Cardiac fibroblast (primary cell): ENCODE measurements around the gene ATP10A.

Experiments used
- DNase-seq, 2 donors: peaks; one replicate each; pipeline versions ENCODE4 v3.0.0 to v3.0.0-alpha.2; 2010; ENCODE audit warnings: low read depth in 2 of 2
- H3K4me3 ChIP-seq, 2 donors: replicated peaks in 1 of 2; 1 replicate in 1 of 2; 2 replicates in 1 of 2; pipeline ENCODE4 v1.5.1; 2011; ENCODE audit warnings: low read depth in 2 of 2, low read length in 2 of 2, mild to moderate bottlenecking in 2 of 2, moderate library complexity in 1 of 2
- TF ChIP-seq, protein P1 (sequence below): IDR thresholded peaks from one replicate; pipeline ENCODE4 v1.5.1; 2011; ENCODE audit warnings: low read depth, mild to moderate bottlenecking, low read length, inconsistent platforms

Gene ATP10A

DNA sequence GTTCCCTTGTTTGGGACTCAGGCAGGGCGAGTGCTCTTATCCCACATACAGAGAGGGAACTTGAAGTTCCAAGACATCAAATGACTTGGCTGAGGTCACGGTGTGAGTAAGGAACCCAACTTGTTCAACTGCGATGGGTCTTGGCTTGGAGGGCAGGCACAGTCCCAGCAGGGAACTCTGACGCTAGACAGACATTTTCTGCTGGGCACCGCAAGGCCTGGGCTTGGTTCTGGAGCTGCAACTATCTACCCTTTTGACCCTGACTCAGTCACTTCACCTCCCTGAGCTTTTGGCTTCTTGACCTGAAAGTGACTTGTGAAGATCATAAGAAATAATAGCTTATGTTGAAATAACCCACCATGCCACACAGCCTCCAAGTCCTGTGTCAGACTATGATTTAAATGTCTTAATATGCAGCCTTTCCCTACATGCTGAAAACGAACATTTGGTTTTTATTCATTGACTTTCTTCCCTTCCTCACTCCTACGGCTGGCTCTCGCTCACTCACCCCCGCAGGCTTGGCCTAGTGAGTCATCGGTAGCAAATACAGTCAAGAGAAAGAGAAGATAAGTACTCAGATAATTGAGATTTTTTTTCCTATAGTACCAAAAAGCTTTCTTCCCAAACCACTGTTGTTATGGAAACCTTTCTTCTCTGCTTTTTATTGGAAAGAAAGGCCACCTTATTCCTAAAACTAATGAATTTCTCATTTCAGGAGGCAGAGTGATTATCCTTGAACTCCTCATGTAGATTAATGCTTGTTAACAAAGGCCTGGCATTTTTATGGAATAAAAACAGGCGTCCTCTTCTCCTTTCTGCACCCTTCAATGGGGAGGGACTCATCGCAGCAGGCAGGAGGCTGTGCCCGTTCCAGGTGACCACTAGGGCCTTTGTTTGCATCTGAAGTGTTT, 178.4 kb downstream of the ATP10A start:
- TF ChIP-seq, protein P1, sequence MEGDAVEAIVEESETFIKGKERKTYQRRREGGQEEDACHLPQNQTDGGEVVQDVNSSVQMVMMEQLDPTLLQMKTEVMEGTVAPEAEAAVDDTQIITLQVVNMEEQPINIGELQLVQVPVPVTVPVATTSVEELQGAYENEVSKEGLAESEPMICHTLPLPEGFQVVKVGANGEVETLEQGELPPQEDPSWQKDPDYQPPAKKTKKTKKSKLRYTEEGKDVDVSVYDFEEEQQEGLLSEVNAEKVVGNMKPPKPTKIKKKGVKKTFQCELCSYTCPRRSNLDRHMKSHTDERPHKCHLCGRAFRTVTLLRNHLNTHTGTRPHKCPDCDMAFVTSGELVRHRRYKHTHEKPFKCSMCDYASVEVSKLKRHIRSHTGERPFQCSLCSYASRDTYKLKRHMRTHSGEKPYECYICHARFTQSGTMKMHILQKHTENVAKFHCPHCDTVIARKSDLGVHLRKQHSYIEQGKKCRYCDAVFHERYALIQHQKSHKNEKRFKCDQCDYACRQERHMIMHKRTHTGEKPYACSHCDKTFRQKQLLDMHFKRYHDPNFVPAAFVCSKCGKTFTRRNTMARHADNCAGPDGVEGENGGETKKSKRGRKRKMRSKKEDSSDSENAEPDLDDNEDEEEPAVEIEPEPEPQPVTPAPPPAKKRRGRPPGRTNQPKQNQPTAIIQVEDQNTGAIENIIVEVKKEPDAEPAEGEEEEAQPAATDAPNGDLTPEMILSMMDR: no peak
- no peak overlapping the region for H3K4me3 ChIP-seq
- DNase-seq: peak; percentile 67 to 80

DNA sequence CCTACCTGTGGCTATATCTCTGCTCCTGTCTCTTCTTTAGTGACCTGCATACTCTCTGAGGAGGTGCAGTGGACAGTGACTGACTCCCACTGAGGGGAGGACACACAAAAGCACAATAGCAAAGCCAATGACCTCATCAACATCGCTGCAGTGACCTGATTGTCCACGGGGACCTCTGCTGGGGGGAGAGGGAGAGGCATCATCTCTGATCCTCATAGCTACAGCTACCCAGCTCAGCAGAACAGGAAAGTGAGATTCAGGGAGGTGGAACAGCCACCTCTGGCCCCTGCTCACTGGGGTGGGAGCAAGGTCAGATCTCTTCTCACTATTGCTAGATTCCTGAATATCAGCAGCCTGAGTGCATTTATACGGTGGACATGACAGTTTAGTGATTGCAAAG, 179.2 kb downstream of the ATP10A start:
- DNase-seq: no peak
- TF ChIP-seq, protein P1: no peak
- H3K4me3 ChIP-seq: no peak overlapping the region

DNA sequence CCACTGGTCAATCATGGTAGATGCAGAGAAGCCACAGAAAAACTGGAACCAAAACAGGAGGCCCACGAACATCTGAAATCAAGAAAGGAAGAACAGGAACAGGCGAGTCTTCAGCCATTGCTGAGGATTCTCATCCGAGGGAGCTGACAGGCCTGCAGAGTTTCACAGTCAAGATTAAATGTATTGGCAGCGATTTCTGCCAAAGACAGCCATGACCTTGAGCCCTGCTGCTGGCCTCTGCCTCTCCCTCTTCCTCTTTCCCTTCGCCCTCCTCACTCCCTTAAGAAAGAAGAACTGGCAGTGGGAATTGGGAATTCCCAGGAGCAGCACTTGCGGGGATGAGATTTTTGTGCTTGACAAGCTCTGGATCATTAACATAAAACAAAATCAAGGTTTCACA, 179.7 kb downstream of the ATP10A start:
- no peak for DNase-seq
- TF ChIP-seq, protein P1: no peak
- no peak overlapping the region for H3K4me3 ChIP-seq

DNA sequence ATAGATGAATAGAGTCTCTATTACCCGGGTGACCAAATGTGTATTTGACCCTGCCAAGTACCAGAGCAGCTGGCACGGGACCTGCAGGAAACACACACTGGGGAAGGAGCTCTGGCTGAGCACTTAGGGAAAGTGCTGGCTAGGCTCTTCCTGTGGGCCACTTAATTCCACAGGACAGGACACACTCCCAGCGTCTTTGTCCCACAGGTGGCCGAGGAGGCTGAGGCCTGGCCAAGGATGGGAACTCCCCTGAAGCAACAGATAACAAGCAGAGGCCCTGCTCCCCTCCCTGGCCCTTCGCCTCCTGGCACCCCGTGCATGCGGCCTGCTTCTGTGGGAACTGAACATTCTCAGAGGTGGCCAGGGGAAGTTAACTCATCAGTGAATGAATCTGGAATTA, 180.8 kb downstream of the ATP10A start:
- no peak for DNase-seq
- TF ChIP-seq, protein P1: no peak
- no peak overlapping the region for H3K4me3 ChIP-seq

DNA sequence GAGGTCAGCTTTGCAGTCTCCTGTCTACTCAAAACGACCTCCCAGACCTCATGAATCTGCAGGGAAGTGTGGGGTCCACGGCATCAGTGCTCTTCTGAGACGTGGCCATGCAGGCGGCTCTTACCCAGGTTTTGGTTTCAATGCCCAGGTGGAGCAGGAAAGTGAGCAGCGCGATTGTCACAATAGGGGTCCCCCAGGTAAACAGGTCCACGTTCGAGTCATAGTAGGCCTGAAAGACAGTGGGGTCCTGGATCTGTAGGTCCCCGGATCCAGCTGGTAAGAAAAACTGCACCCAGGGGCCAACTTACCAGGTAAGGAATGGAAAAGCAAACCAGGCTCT, 182.5 kb downstream of the ATP10A start:
- H3K4me3 ChIP-seq: no peak overlapping the region
- TF ChIP-seq, protein P1: no peak
- no peak for DNase-seq

DNA sequence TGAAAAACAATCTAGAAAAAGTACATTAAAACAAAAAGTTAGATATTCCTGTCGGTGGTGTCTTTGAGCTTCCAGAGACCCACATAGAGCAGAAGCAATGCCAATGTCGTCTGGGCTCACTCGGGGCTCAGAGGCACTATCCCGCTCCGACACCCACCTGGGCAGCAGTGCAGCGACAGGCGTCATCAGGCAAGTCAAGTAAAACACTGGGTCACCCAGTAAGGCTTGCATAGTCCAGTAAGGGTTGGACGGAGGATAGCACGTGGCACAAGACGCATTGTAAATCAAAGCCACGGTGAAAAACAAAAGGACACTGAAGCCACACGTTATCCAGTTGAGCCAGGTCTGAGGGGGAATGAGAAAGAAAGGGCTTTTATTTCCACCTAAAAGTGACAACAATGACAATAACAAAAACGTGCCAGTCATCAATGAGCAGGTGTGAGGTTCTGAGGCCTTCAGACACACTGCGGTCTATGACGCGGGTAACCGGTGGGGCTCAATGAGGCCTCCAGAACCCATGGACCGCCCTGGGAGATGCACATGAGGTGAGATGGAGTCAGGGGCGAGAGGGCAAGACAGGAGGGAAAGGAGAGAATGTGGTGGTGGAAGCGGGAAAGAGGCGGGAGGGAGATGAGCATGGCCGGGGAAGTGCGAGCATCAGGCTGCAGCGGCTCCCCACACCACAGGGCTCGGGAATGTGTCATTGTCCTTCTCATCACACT, 183.0 kb downstream of the ATP10A start:
- H3K4me3 ChIP-seq: no peak overlapping the region
- TF ChIP-seq, protein P1: no peak
- no peak for DNase-seq
